SIG-M5 (cell line): ENCODE measurements around the gene WNT6.

Experiments used
- DNase-seq: peaks from one replicate; lab custom pipeline; 2025; lab: John Stamatoyannopoulos, UW

WNT6 gene

GRCh38 chr2:218893349-218894150, 33.9 kb downstream of the WNT6 start:
- no peak for DNase-seq

GRCh38 chr2:218894151-218894879, 34.7 kb downstream of the WNT6 start:
- no peak for DNase-seq

GRCh38 chr2:218894880-218895157, 35.2 kb downstream of the WNT6 start:
- no peak for DNase-seq

DNA sequence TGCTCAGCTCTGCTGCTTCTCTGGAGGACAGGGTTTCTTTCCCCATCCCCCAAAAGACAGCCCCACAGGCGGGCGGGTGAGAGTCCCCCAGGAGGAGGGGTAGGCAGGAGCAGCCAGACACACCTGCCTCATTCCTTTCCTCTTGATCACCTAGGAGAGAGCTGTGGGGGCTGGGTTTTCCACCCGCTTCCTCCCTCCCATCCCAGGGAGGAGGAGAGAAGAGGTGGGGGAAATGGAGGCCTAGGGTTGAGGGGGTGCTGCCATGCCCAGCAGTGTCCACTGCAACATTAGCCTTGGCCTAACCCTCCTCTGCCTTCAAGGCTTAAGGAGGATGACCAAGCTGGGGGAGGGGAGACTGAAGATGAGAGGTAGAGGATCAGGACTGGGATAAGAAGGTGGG, 35.7 kb downstream of the WNT6 start:
- DNase-seq = no peak

DNA sequence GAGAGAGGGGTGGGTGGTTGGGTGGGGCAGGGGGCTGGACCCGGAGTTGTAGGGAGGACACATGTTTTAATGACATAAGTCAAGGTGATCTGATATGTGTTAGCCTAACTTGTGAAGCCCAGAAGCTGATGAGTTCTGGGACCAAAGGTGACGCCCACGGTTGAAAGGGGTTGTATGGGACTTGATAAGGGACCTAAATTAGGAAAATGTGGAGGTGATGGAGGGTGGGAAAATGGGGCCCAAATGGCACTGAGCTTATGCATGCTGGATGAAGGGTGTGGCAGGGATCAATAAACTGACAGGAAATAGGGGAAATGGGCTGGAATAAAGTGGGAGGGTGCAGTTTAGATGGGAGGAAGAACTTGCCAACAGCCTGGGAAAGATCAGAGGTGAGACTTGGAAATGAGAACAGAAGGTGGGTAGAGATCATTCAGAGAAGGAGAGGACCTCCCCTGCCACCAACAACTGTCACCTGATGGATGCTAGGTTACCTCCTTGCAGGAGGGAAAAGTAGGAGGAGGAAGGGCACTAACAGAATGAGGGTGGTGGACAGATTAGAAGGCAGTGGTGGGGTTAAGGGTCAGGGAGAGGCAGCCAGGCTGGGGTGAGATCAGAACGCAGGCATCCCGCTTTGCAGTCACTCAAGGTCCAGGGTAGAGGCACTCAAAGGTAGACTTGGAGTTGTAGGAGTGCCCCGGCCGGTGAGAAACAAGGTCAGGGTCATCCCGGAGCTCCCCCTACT, 36.3 kb downstream of the WNT6 start:
- no peak for DNase-seq

- no peak for DNase-seq
Measured at GRCh38 chr2:218896501-218897393, 37.1 kb downstream of the WNT6 start.

- DNase-seq = no peak
Measured at GRCh38 chr2:218897394-218898108, 37.9 kb downstream of the WNT6 start.

- no peak for DNase-seq
Measured at GRCh38 chr2:218898109-218898878, 38.7 kb downstream of the WNT6 start.

DNA sequence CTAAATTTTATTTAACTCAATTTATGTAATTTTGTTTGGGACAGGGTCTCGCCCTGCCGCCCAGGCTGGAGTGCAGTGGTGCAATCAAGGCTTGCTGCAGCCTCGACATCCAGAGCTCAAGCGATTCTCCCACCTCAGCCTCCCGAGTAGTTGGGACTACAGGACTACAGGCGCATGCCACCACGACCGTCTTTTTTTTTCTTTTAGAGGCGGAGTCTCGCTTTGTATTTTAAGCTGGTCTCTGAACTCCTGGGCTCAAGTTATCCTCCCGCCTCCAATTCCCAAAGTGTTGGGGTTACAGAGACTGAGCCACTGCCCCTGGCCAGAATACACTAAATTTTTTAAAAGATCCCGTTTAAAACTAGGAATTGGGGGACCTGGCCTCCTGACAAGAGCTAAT, 39.5 kb downstream of the WNT6 start:
- DNase-seq = no peak

DNA sequence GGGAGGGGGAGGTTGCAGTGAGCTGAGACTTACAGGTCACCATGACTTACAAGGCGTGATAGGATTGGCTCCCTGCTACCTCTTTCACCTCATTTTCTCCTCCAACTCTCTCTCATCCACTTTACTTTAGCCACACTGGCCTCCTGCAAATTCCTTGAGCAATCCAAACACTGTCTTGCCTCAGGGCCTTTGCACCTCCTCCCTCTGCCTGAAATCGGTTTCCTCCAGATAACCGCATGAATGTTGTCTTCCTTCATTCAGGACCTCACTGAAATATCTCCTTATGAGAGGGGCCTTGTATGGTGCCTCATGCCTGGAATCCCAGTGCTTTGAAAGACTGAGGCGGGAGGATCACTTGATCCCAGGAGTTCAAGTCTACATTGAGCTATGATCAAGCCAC, 42.8 kb downstream of the WNT6 start:
- no peak for DNase-seq

DNA sequence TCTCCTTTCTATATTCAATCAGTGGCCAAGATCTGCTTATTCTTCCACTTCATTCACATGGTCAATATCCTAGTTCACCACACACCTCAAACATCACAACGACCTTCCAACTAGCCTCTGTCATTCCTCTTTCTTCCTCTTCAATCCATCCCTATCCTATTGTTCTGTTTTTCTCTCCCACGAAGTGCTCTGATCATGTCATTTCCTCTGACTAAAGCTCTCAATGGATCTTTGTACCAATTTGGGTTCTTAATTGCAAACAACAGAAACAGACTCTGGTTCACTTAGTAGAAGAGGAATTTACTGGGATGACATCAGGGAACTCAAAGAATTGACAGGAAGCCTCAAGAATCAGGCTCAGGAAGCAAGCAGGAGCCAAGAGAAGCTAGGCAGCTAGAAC, 44.6 kb downstream of the WNT6 start:
- DNase-seq = no peak

DNA sequence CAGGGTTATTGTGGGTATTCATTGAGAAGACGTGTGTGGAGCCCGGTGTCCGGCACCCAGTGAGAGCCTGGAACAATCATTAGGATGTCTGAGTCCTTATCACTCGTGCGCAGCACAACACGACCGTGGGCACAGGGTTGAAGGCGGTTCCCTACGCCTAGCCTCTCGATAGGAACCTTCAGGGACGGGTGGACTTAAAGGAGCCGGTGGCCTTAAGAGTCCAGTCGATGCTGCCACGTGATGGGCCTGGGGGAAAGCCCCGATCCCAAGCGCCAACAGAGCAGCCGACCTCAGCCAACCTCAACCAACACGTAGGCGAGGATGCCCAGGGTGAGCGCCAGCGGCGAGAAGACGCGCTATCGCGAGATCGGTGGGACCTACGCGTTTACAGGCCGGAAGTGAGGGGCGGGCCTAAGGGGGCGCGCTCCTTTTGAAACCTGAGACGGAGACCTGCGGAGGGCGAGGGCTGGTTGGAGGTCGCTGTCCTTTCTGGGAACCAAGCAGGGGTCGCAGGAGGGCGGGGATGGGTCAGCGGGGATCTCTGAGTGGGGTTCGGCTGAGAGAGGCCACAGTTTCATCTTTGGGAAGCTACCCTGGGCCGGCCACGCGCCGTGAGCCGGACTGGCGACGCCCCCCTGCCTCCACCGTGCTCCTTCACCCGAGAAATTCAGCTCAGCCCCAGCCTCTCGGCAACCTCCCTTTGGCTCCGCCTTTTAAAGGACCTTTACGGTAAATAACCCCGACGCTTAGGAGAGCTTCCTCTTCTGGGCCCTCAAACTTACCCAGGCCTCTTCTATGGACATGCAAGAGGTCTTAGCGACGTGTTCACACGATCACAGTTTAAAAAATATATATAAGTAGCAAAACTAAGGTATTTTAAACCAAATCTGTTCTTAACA, 49.4 kb downstream of the WNT6 start:
- no peak for DNase-seq

GRCh38 chr2:218910741-218911140, 51.1 kb downstream of the WNT6 start:
- DNase-seq = no peak

DNA sequence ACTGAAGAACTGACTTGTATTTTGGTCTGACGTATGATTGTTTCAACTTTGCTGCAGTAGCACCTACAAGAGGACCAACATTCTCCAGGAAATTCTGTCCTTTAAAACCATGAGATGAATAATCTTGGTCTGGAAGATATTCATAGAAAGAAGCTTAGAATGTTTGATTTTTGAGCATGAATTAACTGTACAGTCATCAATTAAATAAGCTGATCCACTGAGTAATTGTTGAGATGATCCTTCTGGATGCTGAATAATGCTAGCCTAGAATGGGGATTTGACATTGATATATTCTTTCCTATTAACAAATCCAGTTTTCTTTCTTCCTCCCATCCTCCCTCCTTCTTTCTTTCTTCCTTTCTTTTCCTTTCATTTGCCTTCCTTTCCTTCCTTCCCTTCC, 60.9 kb downstream of the WNT6 start:
- no peak for DNase-seq
